Endothelial cell of umbilical vein (primary cell): Measurements from ENCODE around the gene ZDHHC9. TPM values are rescaled to one million over a fixed set of nuclear protein-coding genes. Genes with fewer than 3 reads are reported as not detected.

Source experiments
- BruUV-seq: library from RNA; stranded (reverse); fragments of 400-500 nt; replicated peaks from 2 replicates; lab custom pipeline; 2021; lab: Mats Ljungman, UMichigan
- CTCF ChIA-PET: fragments of 300-600, 350-600 bp; sonication (Branson Sonifier 250); formaldehyde crosslinking; loops from one replicate; lab custom pipeline; 2021; ENCODE audit warnings: antibody characterized with exemption, inconsistent platforms; lab: Charles Lee
- POLR2A ChIA-PET: fragments of 300-600, 350-600 bp; sonication (Branson Sonifier 250); formaldehyde crosslinking; loops from one replicate; lab custom pipeline; 2021; ENCODE audit warnings: antibody characterized with exemption, inconsistent platforms; lab: Charles Lee
- DNase-seq: peaks from one replicate; pipeline ENCODE4 v3.0.0-alpha.2; 2011; ENCODE audit warnings: low read depth, low spot score
- FAIRE-seq: peaks from 2 replicates; lab custom pipeline; 2011; peaks lifted over from hg19 to GRCh38; lab: Jason Lieb, UNC
- H2AFZ ChIP-seq: 2 replicates; pipeline ENCODE4 v1.6.0; 2012; ENCODE audit warnings: low read depth, low read length, control low read depth, inconsistent platforms
- H3K27ac ChIP-seq: 2 replicates; pipeline ENCODE4 v1.5.1; 2011; ENCODE audit warnings: low read depth, mild to moderate bottlenecking, control low read depth, low read length, moderate library complexity; ENCODE audit not compliant: insufficient read depth
- H3K27me3 ChIP-seq, 2 experiments: 2 replicates each; pipeline versions ENCODE4 v1.6.0 to v1.6.1; 2011; ENCODE audit warnings: low read length in 2 of 2, mixed read lengths in 1 of 2; ENCODE audit not compliant: control insufficient read depth in 2 of 2, insufficient read depth in 2 of 2
- H3K36me3 ChIP-seq, 2 experiments: 2 replicates in 1 of 2; 3 replicates in 1 of 2; pipeline ENCODE4 v1.5.1; 2011; ENCODE audit warnings: low read length in 2 of 2, mild to moderate bottlenecking in 1 of 2, moderate library complexity in 1 of 2; ENCODE audit not compliant: control insufficient read depth in 2 of 2, insufficient read depth in 2 of 2; ENCODE audit errors: extremely low read depth in 1 of 2
- H3K4me1 ChIP-seq: 3 replicates; pipeline ENCODE4 v1.5.1; 2011; ENCODE audit warnings: mild to moderate bottlenecking, low read length; ENCODE audit not compliant: control insufficient read depth, insufficient read depth; ENCODE audit errors: extremely low read depth
- H3K4me2 ChIP-seq: 2 replicates; pipeline ENCODE4 v1.6.1; 2011; ENCODE audit warnings: low read length, control low read depth, mixed read lengths; ENCODE audit not compliant: insufficient read depth
- H3K4me3 ChIP-seq, 3 experiments: fragments of 200-600 bp in 1 of 3; sonication (generic), shearing (Covaris generic) in 1 of 3; replicated peaks in 1 of 3; 2 replicates each; pipeline ENCODE4 v1.5.1; 2011 to 2016; ENCODE audit warnings: control low read depth in 3 of 3, low read length in 3 of 3, mild to moderate bottlenecking in 2 of 3, inconsistent platforms in 1 of 3, low read depth in 1 of 3, moderate library complexity in 1 of 3; ENCODE audit not compliant: insufficient read depth in 1 of 3
- H3K79me2 ChIP-seq: 2 replicates; pipeline ENCODE4 v1.6.0; 2012; ENCODE audit warnings: low read length, inconsistent platforms; ENCODE audit not compliant: control insufficient read depth, insufficient read depth
- H3K9ac ChIP-seq: replicated peaks from 2 replicates; pipeline ENCODE3; 2011; ENCODE audit warnings: low read length, control low read depth; ENCODE audit not compliant: insufficient read depth; ENCODE audit errors: extremely low read depth
- H3K9me1 ChIP-seq: replicated peaks from 3 replicates; pipeline ENCODE4 v1.6.0; 2011; ENCODE audit warnings: mild to moderate bottlenecking, low read length; ENCODE audit not compliant: control insufficient read depth, insufficient read depth; ENCODE audit errors: extremely low read depth
- H3K9me3 ChIP-seq: replicated peaks from 2 replicates; pipeline ENCODE4 v1.5.1; 2012; ENCODE audit warnings: low read length, inconsistent platforms; ENCODE audit not compliant: control insufficient read depth, insufficient read depth
- H4K20me1 ChIP-seq: replicated peaks from 2 replicates; pipeline ENCODE3; 2011; ENCODE audit warnings: mild to moderate bottlenecking, low read length; ENCODE audit not compliant: control insufficient read depth, insufficient read depth; ENCODE audit errors: extremely low read depth
- EZH2 ChIP-seq: IDR thresholded peaks from 2 replicates; pipeline ENCODE4 v1.6.1; 2012; ENCODE audit warnings: borderline replicate concordance, low read depth, mild to moderate bottlenecking, moderate library complexity, low read length, inconsistent platforms; ENCODE audit not compliant: severe bottlenecking
- FOS ChIP-seq: IDR thresholded peaks from 2 replicates; pipeline ENCODE4 v1.6.1; 2011; ENCODE audit warnings: mild to moderate bottlenecking, low read length, moderate library complexity, borderline replicate concordance; ENCODE audit not compliant: insufficient read depth
- GATA2 ChIP-seq: IDR thresholded peaks from 2 replicates; pipeline ENCODE4 v1.7.0; 2011; ENCODE audit warnings: low read depth, mild to moderate bottlenecking, moderate library complexity, mixed read lengths, low read length; ENCODE audit not compliant: insufficient read length, insufficient read depth
- JUN ChIP-seq: IDR thresholded peaks from 2 replicates; pipeline ENCODE4 v1.6.1; 2011; ENCODE audit warnings: borderline replicate concordance, low read depth; ENCODE audit not compliant: insufficient read length, insufficient read depth
- MYC ChIP-seq: IDR thresholded peaks from one replicate; pipeline ENCODE4 v1.6.1; 2011; ENCODE audit warnings: mild to moderate bottlenecking, low read depth, low read length
- POLR2A ChIP-seq: IDR thresholded peaks from 2 replicates; pipeline ENCODE4 v1.6.1; 2012; ENCODE audit warnings: low read depth, mild to moderate bottlenecking, control low read depth, low read length
- POLR2AphosphoS5 ChIP-seq: IDR thresholded peaks from 2 replicates; pipeline ENCODE4 v1.6.1; 2012; ENCODE audit warnings: low read depth, mild to moderate bottlenecking, control low read depth, low read length, moderate library complexity; ENCODE audit not compliant: insufficient read depth
- dilution Hi-C: fragments of 300-500 bp; cut with MboI; formaldehyde crosslinking; loops from one replicate; pipeline ENCODE4 v1.15.0; 2019; ENCODE audit warnings: low sequenced_read_pairs; ENCODE audit not compliant: extremely low pct_ligation_motif_present
- intact Hi-C: fragments of 100-400 bp; cut with micrococcal nuclease; formaldehyde crosslinking; loops from one replicate; pipeline ENCODE4 v1.10.0; 2022
- polyA plus RNA-seq, 4 experiments: library from polyadenylated mRNA; depleted of rRNA in 3 of 4; stranded (reverse) in 3 of 4; unstranded in 1 of 4; fragments of >200 nt; gene quantifications; 2 replicates each; pipeline versions ENCODE4 v1.2.1 to v1.2.3, GENCODE V29; 2011 to 2012; ENCODE audit warnings: missing spikeins in 1 of 4
- total RNA-seq: library from RNA; stranded (reverse); gene quantifications from 2 replicates; pipeline ENCODE4 v1.2.3, GENCODE V29; 2021
- TF ChIP-seq, protein P1 (sequence below), 2 donors: IDR thresholded peaks; 1 replicate in 1 of 2; 2 replicates in 1 of 2; pipeline ENCODE4 v1.5.1; 2011; ENCODE audit warnings: low read length in 2 of 2, mild to moderate bottlenecking in 2 of 2, moderate library complexity in 2 of 2, control low read depth in 1 of 2, inconsistent platforms in 1 of 2, low read depth in 1 of 2; ENCODE audit not compliant: insufficient read depth in 1 of 2; ENCODE audit errors: extremely low read depth in 1 of 2
- TF ChIP-seq, protein P2 (sequence below): IDR thresholded peaks from 2 replicates; pipeline ENCODE4 v1.6.1; 2011; ENCODE audit not compliant: insufficient read depth, insufficient read length

The ZDHHC9 gene
- total and polyA plus RNA-seq, 2 donors (not counting 3 experiments of a cell fraction or from before 2014, with no cell fraction given), result 27.4 to 33.6 TPM

DNA sequence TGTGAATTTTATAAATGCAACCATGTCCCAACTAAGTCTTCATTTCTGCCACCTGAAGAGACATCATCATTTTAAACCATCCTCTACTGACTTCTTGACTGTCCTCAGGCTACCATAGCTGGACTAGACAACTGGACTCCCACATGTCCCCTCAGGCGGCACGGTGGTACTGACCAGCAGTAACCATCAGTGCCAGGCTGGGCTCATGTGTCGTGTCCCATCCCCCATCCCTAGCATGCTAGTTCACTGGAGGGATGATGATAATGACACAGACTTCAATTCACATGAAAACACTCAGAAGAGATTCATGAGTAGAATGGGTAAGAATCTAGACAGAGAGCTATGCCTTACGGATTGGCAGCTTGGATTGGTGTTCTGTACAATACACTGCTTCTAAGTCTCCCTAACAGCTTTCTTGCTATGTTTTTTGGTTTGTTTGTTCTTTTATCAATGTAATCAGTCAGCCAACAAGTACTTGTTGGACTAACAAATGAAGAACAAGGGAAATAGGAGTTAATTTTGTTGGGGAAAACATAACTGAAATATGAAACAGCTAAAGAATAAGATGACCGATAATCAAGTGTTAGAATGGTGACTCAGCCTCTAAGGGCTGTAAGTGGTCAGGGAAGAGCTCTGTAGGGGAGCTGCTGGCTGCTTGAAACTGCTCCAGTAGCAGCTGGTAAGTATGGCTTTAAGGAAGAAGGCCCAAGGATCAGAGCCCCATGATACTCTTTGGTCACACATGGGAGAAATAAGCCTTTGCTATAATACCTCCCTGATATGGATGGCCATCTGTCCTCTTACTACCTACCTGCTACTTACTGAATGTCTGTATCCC, 10.3 kb downstream of the ZDHHC9 start:
- no peak for DNase-seq
- H3K27ac ChIP-seq, result no peak overlapping the region

More for the DNA sequence above, 10.3 kb downstream of the ZDHHC9 start:
- ChIA-PET CTCF (interaction anchor here (2.0 kb wide), 1 partner anchor 232 kb away, joined by 6 read pairs; no protein-coding TSS in a partner anchor), POLR2A (no interaction called here)
- peaks cover 3% of the 10 kb centered on the region for H3K79me2 ChIP-seq
- no peak for FAIRE-seq
- H3K4me3 ChIP-seq, result no peak overlapping the region
- no peaks in the 10 kb centered on the region for H4K20me1 ChIP-seq
- peaks cover 2 to 4% of the 10 kb centered on the region in 2 experiments for H3K36me3 ChIP-seq
- no peaks in the 10 kb centered on the region for H3K9me3 ChIP-seq
- H3K4me2 ChIP-seq, result no peak overlapping the region
- BruUV-seq, result no TSS peak
- intact Hi-C loops, result no loop called here
- no peak overlapping the region for H3K9ac ChIP-seq
- H2AFZ ChIP-seq, result no peak overlapping the region
- H3K9me1 ChIP-seq, result no peaks in the 10 kb centered on the region
- dilution Hi-C loops, result no loop called here
- no peaks in the 10 kb centered on the region for H3K27me3 ChIP-seq
- H3K4me1 ChIP-seq, result no peaks in the 10 kb centered on the region
- TF ChIP-seq MYC (no peak), GATA2 (no peak), FOS (no peak), POLR2A (no peak), POLR2AphosphoS5 (no peak), EZH2 (no peak), JUN (no peak)
- TF ChIP-seq, protein P1, sequence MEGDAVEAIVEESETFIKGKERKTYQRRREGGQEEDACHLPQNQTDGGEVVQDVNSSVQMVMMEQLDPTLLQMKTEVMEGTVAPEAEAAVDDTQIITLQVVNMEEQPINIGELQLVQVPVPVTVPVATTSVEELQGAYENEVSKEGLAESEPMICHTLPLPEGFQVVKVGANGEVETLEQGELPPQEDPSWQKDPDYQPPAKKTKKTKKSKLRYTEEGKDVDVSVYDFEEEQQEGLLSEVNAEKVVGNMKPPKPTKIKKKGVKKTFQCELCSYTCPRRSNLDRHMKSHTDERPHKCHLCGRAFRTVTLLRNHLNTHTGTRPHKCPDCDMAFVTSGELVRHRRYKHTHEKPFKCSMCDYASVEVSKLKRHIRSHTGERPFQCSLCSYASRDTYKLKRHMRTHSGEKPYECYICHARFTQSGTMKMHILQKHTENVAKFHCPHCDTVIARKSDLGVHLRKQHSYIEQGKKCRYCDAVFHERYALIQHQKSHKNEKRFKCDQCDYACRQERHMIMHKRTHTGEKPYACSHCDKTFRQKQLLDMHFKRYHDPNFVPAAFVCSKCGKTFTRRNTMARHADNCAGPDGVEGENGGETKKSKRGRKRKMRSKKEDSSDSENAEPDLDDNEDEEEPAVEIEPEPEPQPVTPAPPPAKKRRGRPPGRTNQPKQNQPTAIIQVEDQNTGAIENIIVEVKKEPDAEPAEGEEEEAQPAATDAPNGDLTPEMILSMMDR (IDR thresholded peaks at IDR 0.05; ENCODE audit: extremely low read depth in 1 of 2, insufficient read depth in 1 of 2, low read depth in 1 of 2, low read length in 2 of 2), result no peak
- TF ChIP-seq, protein P2, sequence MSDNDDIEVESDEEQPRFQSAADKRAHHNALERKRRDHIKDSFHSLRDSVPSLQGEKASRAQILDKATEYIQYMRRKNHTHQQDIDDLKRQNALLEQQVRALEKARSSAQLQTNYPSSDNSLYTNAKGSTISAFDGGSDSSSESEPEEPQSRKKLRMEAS, result no peak
